GM10248 (cell line): ENCODE measurements around the gene HELQ.
A peak's percentile ranks its signal among the peaks of the same experiment; 100 is the strongest.
"Not testable (repeated sequence)": the region's sequence is repeated elsewhere in the genome, so short reads cannot be mapped to it uniquely, and the experiment has no call there.

ENCODE experiments used
- CTCF ChIA-PET: fragments of 300-600 bp; sonication (Branson Sonifier 250); formaldehyde crosslinking; extraction: SDS; loops from one replicate; lab custom pipeline; 2021; ENCODE audit warnings: antibody characterized with exemption; lab: Yijun Ruan, JAX
- POLR2A ChIA-PET: fragments of 350-650 bp; sonication (Branson Sonifier 250); formaldehyde crosslinking; extraction: SDS; loops from one replicate; lab custom pipeline; 2020; ENCODE audit warnings: antibody characterized with exemption; lab: Yijun Ruan, JAX
- DNase-seq: peaks from one replicate; pipeline ENCODE4 v3.0.0; 2012; ENCODE audit errors: extremely low spot score
- CTCF ChIP-seq: IDR thresholded peaks from 2 replicates; pipeline ENCODE4 v1.5.1; 2012; ENCODE audit warnings: mild to moderate bottlenecking, low read depth; ENCODE audit errors: extremely low read depth, missing control alignments, control extremely low read depth

HELQ gene

GRCh38 chr4:83455281-83456183 lies at the start of gene HELQ, which contains the start of gene MRPS18C:
Gene HELQ, minus strand, starts transcription at chr4:83455823. Its CDS starts 130 bp downstream, at chr4:83455693.
Gene MRPS18C, plus strand, starts transcription at chr4:83456058. Its CDS starts 20 bp downstream, at chr4:83456078.
- peak; percentile 95 for DNase-seq
- ChIA-PET POLR2A (interaction anchor here (0.5 to 0.7 kb wide), 2 partner anchors 19 to 1026 kb away, joined by 3 to 4 read pairs; no protein-coding TSS in a partner anchor), CTCF (interaction anchor here (2.5 to 2.7 kb wide), 2 partner anchors 10 to 15 kb away, joined by 9 to 15 read pairs; no protein-coding TSS in a partner anchor)
- TF ChIP-seq CTCF, result no peak

GRCh38 chr4:83504996-83505395 lies 49.4 kb upstream of the HELQ start:
- DNase-seq, result no peak
- CTCF ChIA-PET, result interaction anchor here (1.2 kb wide), 1 partner anchor 14 kb away, joined by 3 read pairs; no protein-coding TSS in a partner anchor
- no peak for TF ChIP-seq CTCF
- POLR2A ChIA-PET, result no interaction called here

- CTCF ChIA-PET, result interaction anchor here (1.2 kb wide), 1 partner anchor 13 kb away, joined by 3 read pairs; no protein-coding TSS in a partner anchor
- DNase-seq, result no peak
- POLR2A ChIA-PET, result no interaction called here
Measured at GRCh38 chr4:83504503-83504902, 48.9 kb upstream of the HELQ start.

GRCh38 chr4:83503974-83504373 lies 48.4 kb upstream of the HELQ start:
- POLR2A ChIA-PET, result no interaction called here
- no peak for TF ChIP-seq CTCF

More at GRCh38 chr4:83504503-83504902, 48.9 kb upstream of the HELQ start:
- TF ChIP-seq CTCF, result no peak

GRCh38 chr4:83501671-83502070 lies 46.0 kb upstream of the HELQ start:
- POLR2A ChIA-PET, DNase-seq, CTCF ChIA-PET: not testable (repeated sequence)

More at GRCh38 chr4:83503974-83504373, 48.4 kb upstream of the HELQ start:
- DNase-seq, result no peak
- CTCF ChIA-PET, result interaction anchor here (1.2 kb wide), 1 partner anchor 13 kb away, joined by 3 read pairs; no protein-coding TSS in a partner anchor

- ChIA-PET POLR2A (no interaction called here), CTCF (interaction anchor here (0.9 to 3.6 kb wide), 4 partner anchors 8 to 146 kb away, joined by 3 to 16 read pairs (median 6); no protein-coding TSS in a partner anchor)
- no peak for TF ChIP-seq CTCF
- DNase-seq, result no peak
Measured at GRCh38 chr4:83498187-83498586, 42.6 kb upstream of the HELQ start.

GRCh38 chr4:83496085-83496917 lies 40.7 kb upstream of the HELQ start:
- CTCF ChIA-PET, result interaction anchor here (1.4 kb wide), 1 partner anchor 148 kb away, joined by 3 read pairs; no protein-coding TSS in a partner anchor
- POLR2A ChIA-PET, DNase-seq: not testable (repeated sequence)
